ENCODE data around the gene FAM117A. TPM values are rescaled to one million over a fixed set of nuclear protein-coding genes. Genes with fewer than 3 reads are reported as not detected.
A peak's percentile ranks its signal among the peaks of the same experiment; 100 is the strongest.

The FAM117A gene
- polyA plus RNA-seq, 1 donor from 2014 or later, result 81.6 TPM

GRCh38 chr17:49717371-49717861 is 46.5 kb downstream of the FAM117A start:
- no peaks in the 10 kb centered on the region for H3K36me3 Mint-ChIP-seq
- no peaks in the 10 kb centered on the region for H3K9me3 Mint-ChIP-seq
- no peaks in the 10 kb centered on the region for H3K27me3 Mint-ChIP-seq
- H3K4me3 Mint-ChIP-seq, result no peak overlapping the region
- peak overlapping the region; percentile 84 to 91 (median 85) for H3K27ac Mint-ChIP-seq
- H3K4me1 Mint-ChIP-seq, result peaks cover 4 to 9% (median 5%) of the 10 kb centered on the region in 3 donors

GRCh38 chr17:49716668-49717364 is 47.1 kb downstream of the FAM117A start:
- Mint-ChIP-seq H3K27me3 (no peaks in the 10 kb centered on the region), H3K4me3 (peak overlapping the region in 1 of 4 donors; percentile 53)

GRCh38 chr17:49715717-49716279 is 48.1 kb downstream of the FAM117A start:
- H3K4me1 Mint-ChIP-seq, result peaks cover 4 to 9% (median 5%) of the 10 kb centered on the region in 3 donors
- H3K36me3 Mint-ChIP-seq, result peaks cover 3% of the 10 kb centered on the region
- H3K27me3 Mint-ChIP-seq, result no peaks in the 10 kb centered on the region
- H3K9me3 Mint-ChIP-seq, result no peaks in the 10 kb centered on the region
- H3K27ac Mint-ChIP-seq, result peak overlapping the region; percentile 72 to 93 (median 91)
- H3K4me3 Mint-ChIP-seq, result peak overlapping the region in 1 of 4 donors; percentile 79

More at GRCh38 chr17:49716668-49717364, 47.1 kb downstream of the FAM117A start:
- peaks cover 4 to 9% (median 5%) of the 10 kb centered on the region in 3 donors for H3K4me1 Mint-ChIP-seq
- peak overlapping the region in 2 of 3 donors; percentile 84 to 91 for H3K27ac Mint-ChIP-seq
- H3K36me3 Mint-ChIP-seq, result no peaks in the 10 kb centered on the region
- H3K9me3 Mint-ChIP-seq, result no peaks in the 10 kb centered on the region

DNA sequence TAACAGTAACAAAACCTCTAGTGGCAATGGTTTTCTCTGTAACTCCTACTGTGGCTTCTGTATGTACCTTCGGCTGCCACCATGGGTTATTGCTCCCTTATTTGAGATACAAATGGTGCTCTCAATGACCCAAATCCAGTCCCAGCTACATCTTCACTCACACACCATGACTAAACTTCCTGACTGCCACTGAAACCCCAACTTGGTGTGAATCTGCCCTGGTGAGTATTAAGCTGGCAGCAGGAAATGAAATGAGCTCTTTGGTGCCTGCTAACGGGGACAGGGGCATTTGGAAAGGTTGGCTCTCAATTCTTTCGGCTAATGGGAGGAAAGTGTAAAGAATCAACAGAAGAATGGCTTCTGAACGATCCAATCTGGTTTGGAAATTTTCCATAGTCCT is 48.7 kb downstream of the FAM117A start:
- H3K36me3 Mint-ChIP-seq, result peaks cover 3% of the 10 kb centered on the region

GRCh38 chr17:49708515-49709183 is 55.3 kb downstream of the FAM117A start:
- peaks cover 6 to 23% (median 18%) of the 10 kb centered on the region in 3 donors for H3K4me1 Mint-ChIP-seq
- H3K9me3 Mint-ChIP-seq, result no peaks in the 10 kb centered on the region
- H3K27ac Mint-ChIP-seq, result peak overlapping the region; percentile 86 to 100 (median 98)
- H3K36me3 Mint-ChIP-seq, result peaks cover 5% of the 10 kb centered on the region
- H3K27me3 Mint-ChIP-seq, result no peaks in the 10 kb centered on the region
- H3K4me3 Mint-ChIP-seq, result peak overlapping the region; percentile 77 to 96 (median 92)

More for the DNA sequence above, 48.7 kb downstream of the FAM117A start:
- no peaks in the 10 kb centered on the region for H3K27me3 Mint-ChIP-seq
- H3K4me3 Mint-ChIP-seq, result peak overlapping the region in 1 of 4 donors; percentile 79
- H3K4me1 Mint-ChIP-seq, result peaks cover 4 to 9% (median 5%) of the 10 kb centered on the region in 3 donors
- H3K9me3 Mint-ChIP-seq, result no peaks in the 10 kb centered on the region
- peak overlapping the region; percentile 78 to 93 (median 91) for H3K27ac Mint-ChIP-seq

GRCh38 chr17:49707608-49708514 is 56.1 kb downstream of the FAM117A start, which contains the start of gene SLC35B1:
TSS of gene SLC35B1 (minus strand) at chr17:49707964. CDS start at chr17:49707833, 131 bp downstream.
- H3K4me3 Mint-ChIP-seq, result peak within 1 kb of the TSS; percentile 77 to 96 (median 92)
- no peaks in the 10 kb centered on the region for H3K9me3 Mint-ChIP-seq
- peaks cover 6 to 23% (median 17%) of the 10 kb centered on the region in 3 donors for H3K4me1 Mint-ChIP-seq
- H3K27me3 Mint-ChIP-seq, result no peaks in the 10 kb centered on the region
- H3K27ac Mint-ChIP-seq, result peak within 1 kb of the TSS; percentile 86 to 100 (median 98)
- H3K36me3 Mint-ChIP-seq, result peaks cover 5% of the 10 kb centered on the region

- Mint-ChIP-seq H3K4me3 (peak overlapping the region; percentile 77 to 96 (median 92)), H3K36me3 (peaks cover 5% of the 10 kb centered on the region), H3K27ac (peak overlapping the region; percentile 86 to 100 (median 98)), H3K9me3 (no peaks in the 10 kb centered on the region), H3K4me1 (peaks cover 6 to 23% (median 17%) of the 10 kb centered on the region in 3 donors), H3K27me3 (no peaks in the 10 kb centered on the region)
Measured at GRCh38 chr17:49707246-49707607, 56.7 kb downstream of the FAM117A start.

DNA sequence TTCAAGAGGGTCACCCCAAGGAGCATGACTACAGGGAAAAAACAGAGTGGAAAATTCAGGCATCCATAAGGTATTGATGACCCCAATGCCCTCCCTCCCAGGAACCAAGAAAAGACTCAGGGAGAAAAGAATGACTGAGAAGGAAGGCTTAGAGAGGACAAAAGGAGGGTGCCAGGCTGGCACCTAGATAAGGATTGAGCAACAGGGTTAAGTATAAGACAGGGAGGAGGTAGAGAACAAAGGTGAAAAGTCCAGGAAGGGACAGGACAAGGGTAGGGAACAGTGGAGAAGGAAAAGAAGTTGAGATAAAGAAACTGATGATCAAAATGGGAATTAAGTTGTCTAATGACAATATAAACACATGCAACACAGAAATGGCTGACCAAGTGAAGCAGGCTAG is 58.7 kb downstream of the FAM117A start:
- no peaks in the 10 kb centered on the region for H3K9me3 Mint-ChIP-seq
- no peaks in the 10 kb centered on the region for H3K27me3 Mint-ChIP-seq
- H3K27ac Mint-ChIP-seq, result peak overlapping the region in 1 of 3 donors; percentile 81
- H3K4me3 Mint-ChIP-seq, result peak overlapping the region in 3 of 4 donors; percentile 77 to 80 (median 78)
- peaks cover 6% of the 10 kb centered on the region for H3K36me3 Mint-ChIP-seq
- H3K4me1 Mint-ChIP-seq, result peaks cover 6 to 23% (median 17%) of the 10 kb centered on the region in 3 donors

DNA sequence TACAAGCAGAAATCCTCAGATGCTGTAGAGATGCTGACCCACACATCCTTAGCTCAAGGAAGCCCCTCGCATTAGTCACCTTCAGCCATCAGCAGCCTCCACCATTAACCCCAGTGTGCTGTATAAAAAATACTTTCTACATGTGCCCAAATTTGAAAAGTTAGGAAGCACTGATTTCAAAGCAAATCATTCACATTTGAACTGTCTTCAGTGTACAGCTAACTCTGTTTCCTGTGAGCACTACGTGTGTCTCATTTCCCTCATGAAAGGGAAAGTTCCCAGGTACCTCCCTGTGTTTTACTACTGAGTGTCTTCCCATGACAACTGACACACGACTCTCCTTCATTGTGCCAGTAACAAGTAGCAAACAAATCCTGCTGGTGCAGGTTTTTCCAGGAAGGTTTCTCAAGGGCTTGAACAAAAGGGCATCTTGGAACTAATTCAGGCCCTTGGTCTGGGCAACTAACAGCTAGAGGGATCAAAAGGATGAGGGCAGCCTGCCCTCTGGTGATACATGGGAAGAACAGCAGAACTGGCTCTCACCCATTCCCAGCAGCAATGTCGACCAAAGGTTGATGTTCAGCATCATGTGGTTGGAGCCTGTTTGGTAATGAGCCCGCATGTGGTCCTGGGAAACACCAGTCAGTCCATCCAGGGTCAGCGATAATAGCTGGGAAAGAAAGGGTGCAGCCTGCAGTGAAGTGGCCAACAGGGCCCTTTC is 60.2 kb downstream of the FAM117A start:
- H3K4me1 Mint-ChIP-seq, result peaks cover 6 to 21% (median 16%) of the 10 kb centered on the region in 3 donors
- H3K4me3 Mint-ChIP-seq, result peak overlapping the region in 1 of 4 donors; percentile 39
- H3K27ac Mint-ChIP-seq, result no peak overlapping the region
- no peaks in the 10 kb centered on the region for H3K9me3 Mint-ChIP-seq
- peaks cover 7% of the 10 kb centered on the region for H3K36me3 Mint-ChIP-seq
- no peaks in the 10 kb centered on the region for H3K27me3 Mint-ChIP-seq

GRCh38 chr17:49700960-49701359 is 63.0 kb downstream of the FAM117A start:
- Mint-ChIP-seq H3K9me3 (no peaks in the 10 kb centered on the region), H3K36me3 (peaks cover 7% of the 10 kb centered on the region), H3K4me1 (peaks cover 7 to 10% (median 7%) of the 10 kb centered on the region in 3 donors), H3K4me3 (no peak overlapping the region), H3K27me3 (no peaks in the 10 kb centered on the region), H3K27ac (peak overlapping the region in 2 of 3 donors; percentile 11 to 50)

- Mint-ChIP-seq H3K4me3 (peak overlapping the region in 1 of 4 donors; percentile 5), H3K36me3 (peaks cover 7% of the 10 kb centered on the region), H3K4me1 (peaks cover 12 to 15% (median 13%) of the 10 kb centered on the region in 3 donors), H3K27ac (peak overlapping the region in 1 of 3 donors; percentile 51), H3K27me3 (no peaks in the 10 kb centered on the region), H3K9me3 (no peaks in the 10 kb centered on the region)
Measured at GRCh38 chr17:49699966-49700575, 63.9 kb downstream of the FAM117A start.

GRCh38 chr17:49698005-49698404 is 65.9 kb downstream of the FAM117A start:
- Mint-ChIP-seq H3K4me3 (no peak overlapping the region), H3K4me1 (peaks cover 14 to 18% (median 14%) of the 10 kb centered on the region in 3 donors), H3K27ac (no peak overlapping the region), H3K36me3 (peaks cover 6% of the 10 kb centered on the region), H3K9me3 (no peaks in the 10 kb centered on the region), H3K27me3 (no peaks in the 10 kb centered on the region)

GRCh38 chr17:49696233-49696761 is 67.6 kb downstream of the FAM117A start:
- Mint-ChIP-seq H3K27ac (peak overlapping the region in 1 of 3 donors; percentile 40), H3K4me3 (peak overlapping the region in 1 of 4 donors; percentile 17), H3K27me3 (peaks cover 1% of the 10 kb centered on the region), H3K4me1 (peaks cover 14 to 18% (median 14%) of the 10 kb centered on the region in 3 donors), H3K9me3 (no peaks in the 10 kb centered on the region), H3K36me3 (peaks cover 4% of the 10 kb centered on the region)

Data from IgD-negative memory B cell (primary cell).